GM18868 (cell line): ENCODE results near the gene CEP85.

Experiments used
- ATAC-seq: cut with Tn5 transposase; IDR thresholded peaks from one replicate; pipeline ENCODE4 v1.9.1; 2021; ENCODE audit warnings: mild to moderate bottlenecking, moderate library complexity; ENCODE audit not compliant: unreplicated experiment

The CEP85 gene

GRCh38 chr1:26233903-26234643, at the start of gene CEP85:
TSS of gene CEP85 (plus strand) at chr1:26234200. CDS start at chr1:26239784, 5,584 bp downstream.
- ATAC-seq: peak; percentile 86

- no peak for ATAC-seq
These were observed 49.1 kb upstream of the CEP85 start for GRCh38 chr1:26184883-26185282.

GRCh38 chr1:26187882-26188281, 46.1 kb upstream of the CEP85 start:
- ATAC-seq: no peak

GRCh38 chr1:26188477-26188876, 45.5 kb upstream of the CEP85 start:
- no peak for ATAC-seq

GRCh38 chr1:26189331-26189730, 44.7 kb upstream of the CEP85 start:
- ATAC-seq: no peak

GRCh38 chr1:26189751-26190275, 44.2 kb upstream of the CEP85 start:
- ATAC-seq: no peak

GRCh38 chr1:26190373-26190987, 43.5 kb upstream of the CEP85 start, which contains the start of gene CATSPER4:
TSS of gene CATSPER4 (plus strand) at chr1:26190602. CDS start at chr1:26190628, 26 bp downstream.
- no peak for ATAC-seq

GRCh38 chr1:26191739-26192138, 42.3 kb upstream of the CEP85 start:
- ATAC-seq: no peak

GRCh38 chr1:26195805-26196204, 38.2 kb upstream of the CEP85 start:
- ATAC-seq: no peak

GRCh38 chr1:26197301-26197700, 36.7 kb upstream of the CEP85 start:
- ATAC-seq: no peak

GRCh38 chr1:26197813-26198212, 36.2 kb upstream of the CEP85 start:
- no peak for ATAC-seq

GRCh38 chr1:26200413-26200812, 33.6 kb upstream of the CEP85 start:
- no peak for ATAC-seq

GRCh38 chr1:26203642-26204318, 30.2 kb upstream of the CEP85 start:
- no peak for ATAC-seq

GRCh38 chr1:26210147-26210870, 23.7 kb upstream of the CEP85 start:
- ATAC-seq: no peak

- ATAC-seq: no peak
These were observed 21.3 kb upstream of the CEP85 start for GRCh38 chr1:26212726-26213125.

GRCh38 chr1:26213335-26213905, 20.6 kb upstream of the CEP85 start:
- no peak for ATAC-seq

- no peak for ATAC-seq
These were observed 18.8 kb upstream of the CEP85 start for GRCh38 chr1:26215246-26215645.

GRCh38 chr1:26218906-26219494, 15.0 kb upstream of the CEP85 start:
- ATAC-seq: no peak

GRCh38 chr1:26220199-26220912, 13.6 kb upstream of the CEP85 start:
- no peak for ATAC-seq

- no peak for ATAC-seq
These were observed 12.9 kb upstream of the CEP85 start for GRCh38 chr1:26221094-26221493.
